Activated B cell treated with CpG ODN at 0.5 μM for 24 hours (primary cell): ENCODE results near the gene SYNPR. TPM values are rescaled to one million over a fixed set of nuclear protein-coding genes. Genes with fewer than 3 reads are reported as not detected.

Experiments
- ATAC-seq: fragments of 200-7000 bp; cut with Tn5 transposase; one replicate; pipeline ENCODE4 v1.10.0; 2021; ENCODE audit warnings: low read depth, mild to moderate bottlenecking, moderate library complexity
- CTCF ChIA-PET: fragments of 350-600 bp; sonication (Branson Sonifier 250); formaldehyde crosslinking; loops from one replicate; lab custom pipeline; 2021; ENCODE audit warnings: antibody characterized with exemption; lab: Charles Lee
- POLR2A ChIA-PET: fragments of 350-600 bp; sonication (Branson Sonifier 250); formaldehyde crosslinking; loops from one replicate; lab custom pipeline; 2021; ENCODE audit warnings: antibody characterized with exemption; lab: Charles Lee
- DNase-seq: peaks from one replicate; pipeline ENCODE4 v3.0.0; 2022
- H3K27ac Mint-ChIP-seq: one replicate; pipeline ENCODE4 v1.8.0; 2020; ENCODE audit warnings: mixed read lengths
- H3K27me3 Mint-ChIP-seq: one replicate; pipeline ENCODE4 v1.8.0; 2021; ENCODE audit warnings: mixed read lengths
- H3K36me3 Mint-ChIP-seq: one replicate; pipeline ENCODE4 v1.8.0; 2021; ENCODE audit warnings: low read depth, mixed read lengths
- H3K4me1 Mint-ChIP-seq: one replicate; pipeline ENCODE4 v1.8.0; 2021; ENCODE audit warnings: mixed read lengths
- H3K4me3 Mint-ChIP-seq: one replicate; pipeline ENCODE4 v1.8.0; 2020; ENCODE audit warnings: mild to moderate bottlenecking, mixed read lengths
- H3K9me3 Mint-ChIP-seq: one replicate; pipeline ENCODE4 v1.8.0; 2020; ENCODE audit warnings: mixed read lengths
- CTCF ChIP-seq: fragments of 200-600 bp; IDR thresholded peaks from one replicate; pipeline ENCODE4 v1.8.0; 2022; ENCODE audit warnings: antibody characterized with exemption, mild to moderate bottlenecking
- intact Hi-C: fragments of 100-400 bp; cut with micrococcal nuclease; formaldehyde crosslinking; loops from one replicate; pipeline ENCODE4 v1.15.1; 2024
- total RNA-seq: library from RNA; stranded (reverse); gene quantifications from 2 replicates; pipeline ENCODE4 v1.2.3, GENCODE V29; 2022

The SYNPR gene
- total RNA-seq, 1 donor from 2014 or later: not detected

- DNase-seq (no peak), ATAC-seq (no peak)
- POLR2A ChIA-PET: no interaction called here
- intact Hi-C loops: loop anchor here (5.0 kb wide), 1 partner anchor 210 kb away; no protein-coding TSS in a partner anchor
- CTCF ChIA-PET: no interaction called here
- Mint-ChIP-seq H3K36me3 (no peaks in the 10 kb centered on the region), H3K4me1 (no peaks in the 10 kb centered on the region), H3K4me3 (no peak overlapping the region), H3K27ac (no peak overlapping the region), H3K27me3 (no peaks in the 10 kb centered on the region), H3K9me3 (peaks cover 2% of the 10 kb centered on the region)
- TF ChIP-seq CTCF: no peak
These were observed 283.8 kb downstream of the SYNPR start for GRCh38 chr3:63561879-63562278.

- TF ChIP-seq CTCF: no peak
- intact Hi-C loops: loop anchor here (5.0 kb wide), 1 partner anchor 210 kb away; no protein-coding TSS in a partner anchor
- H3K4me1 Mint-ChIP-seq: no peaks in the 10 kb centered on the region
- ChIA-PET POLR2A (no interaction called here), CTCF (no interaction called here)
- peaks cover 2% of the 10 kb centered on the region for H3K9me3 Mint-ChIP-seq
- H3K4me3 Mint-ChIP-seq: no peak overlapping the region
- H3K27ac Mint-ChIP-seq: no peak overlapping the region
- DNase-seq: no peak
- H3K36me3 Mint-ChIP-seq: no peaks in the 10 kb centered on the region
- H3K27me3 Mint-ChIP-seq: no peaks in the 10 kb centered on the region
- ATAC-seq: no peak
These were observed 284.2 kb downstream of the SYNPR start for GRCh38 chr3:63562323-63562722.

- TF ChIP-seq CTCF: no peak
- POLR2A ChIA-PET: no interaction called here
- Mint-ChIP-seq H3K27ac (no peak overlapping the region), H3K36me3 (no peaks in the 10 kb centered on the region), H3K9me3 (no peaks in the 10 kb centered on the region), H3K4me1 (no peaks in the 10 kb centered on the region), H3K27me3 (no peaks in the 10 kb centered on the region), H3K4me3 (no peak overlapping the region)
- intact Hi-C loops: loop anchor here (5.0 kb wide), 1 partner anchor 209 kb away; no protein-coding TSS in a partner anchor
- DNase-seq (no peak), ATAC-seq (no peak)
- CTCF ChIA-PET: no interaction called here
These were observed 285.5 kb downstream of the SYNPR start for GRCh38 chr3:63563572-63563971.

GRCh38 chr3:63565220-63565619 is 287.1 kb downstream of the SYNPR start:
- no peak for TF ChIP-seq CTCF
- Mint-ChIP-seq H3K27ac (no peak overlapping the region), H3K4me3 (no peak overlapping the region), H3K9me3 (no peaks in the 10 kb centered on the region), H3K27me3 (no peaks in the 10 kb centered on the region), H3K36me3 (no peaks in the 10 kb centered on the region), H3K4me1 (no peaks in the 10 kb centered on the region)
- CTCF ChIA-PET: no interaction called here
- intact Hi-C loops: no loop called here
- POLR2A ChIA-PET: no interaction called here
- ATAC-seq (no peak), DNase-seq (no peak)

GRCh38 chr3:63571682-63572081 is 293.6 kb downstream of the SYNPR start:
- intact Hi-C loops: no loop called here

More at GRCh38 chr3:63571682-63572081, 293.6 kb downstream of the SYNPR start:
- Mint-ChIP-seq H3K27ac (no peak overlapping the region), H3K4me3 (no peak overlapping the region), H3K27me3 (no peaks in the 10 kb centered on the region), H3K9me3 (no peaks in the 10 kb centered on the region), H3K36me3 (no peaks in the 10 kb centered on the region), H3K4me1 (no peaks in the 10 kb centered on the region)
- ChIA-PET POLR2A (no interaction called here), CTCF (no interaction called here)
- ATAC-seq (no peak), DNase-seq (no peak)
- TF ChIP-seq CTCF: no peak
